Skeletal muscle satellite cell (primary cell): ENCODE results near the gene RPS6KA1.

Experiments used
- H3K27me3 ChIP-seq: 2 replicates; pipeline ENCODE4 v1.7.0; 2013; ENCODE audit warnings: low read length; ENCODE audit not compliant: control insufficient read depth, insufficient read depth
- H3K36me3 ChIP-seq: 2 replicates; pipeline ENCODE4 v1.7.0; 2013; ENCODE audit warnings: mild to moderate bottlenecking, control low read depth, low read length; ENCODE audit not compliant: insufficient read depth
- H3K4me1 ChIP-seq: 2 replicates; pipeline ENCODE4 v1.7.0; 2013; ENCODE audit warnings: low read length; ENCODE audit not compliant: control insufficient read depth, insufficient read depth
- H3K4me2 ChIP-seq: 2 replicates; pipeline ENCODE4 v1.7.0; 2013; ENCODE audit warnings: mild to moderate bottlenecking, low read length
- H3K4me3 ChIP-seq: 2 replicates; pipeline ENCODE4 v1.7.0; 2013; ENCODE audit warnings: low read length
- H3K9ac ChIP-seq: 2 replicates; pipeline ENCODE4 v1.7.0; 2013; ENCODE audit warnings: mild to moderate bottlenecking, low read depth, low read length, moderate library complexity
- H3K9me3 ChIP-seq: replicated peaks from 2 replicates; pipeline ENCODE4 v1.7.0; 2013; ENCODE audit warnings: mild to moderate bottlenecking, control low read depth, low read length

RPS6KA1 gene

GRCh38 chr1:26543462-26543861 is 13.9 kb downstream of the RPS6KA1 start:
- Histone ChIP-seq H3K4me2 (no peak overlapping the region), H3K27me3 (no peaks in the 10 kb centered on the region), H3K9me3 (no peaks in the 10 kb centered on the region), H3K4me1 (peaks cover 4% of the 10 kb centered on the region), H3K9ac (no peak overlapping the region), H3K4me3 (no peak overlapping the region), H3K36me3 (no peaks in the 10 kb centered on the region)

- Histone ChIP-seq H3K9me3 (no peaks in the 10 kb centered on the region), H3K4me3 (no peak overlapping the region), H3K4me1 (peaks cover 4% of the 10 kb centered on the region), H3K4me2 (no peak overlapping the region), H3K9ac (no peak overlapping the region), H3K27me3 (no peaks in the 10 kb centered on the region), H3K36me3 (no peaks in the 10 kb centered on the region)
Measured at GRCh38 chr1:26544126-26544525, 14.6 kb downstream of the RPS6KA1 start.

DNA sequence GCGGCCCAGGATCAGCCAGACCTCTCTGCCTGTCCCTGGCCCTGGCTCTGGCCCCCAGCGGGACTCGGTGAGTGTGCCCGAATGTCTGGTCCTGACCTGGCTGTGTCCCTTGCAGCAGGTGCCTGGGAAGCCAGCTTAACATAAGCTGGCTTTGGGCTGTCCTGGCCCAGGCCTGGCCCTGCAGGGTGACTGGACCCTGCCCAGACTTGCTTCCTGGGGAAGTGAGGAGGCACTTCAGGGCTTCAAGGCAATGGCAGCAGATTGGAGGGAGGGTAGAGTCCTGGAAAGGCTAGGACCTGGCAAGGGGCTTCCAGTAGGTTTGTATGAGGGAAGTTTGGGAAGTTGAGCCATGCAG is 16.4 kb downstream of the RPS6KA1 start:
- Histone ChIP-seq H3K9ac (no peak overlapping the region), H3K4me3 (no peak overlapping the region), H3K36me3 (no peaks in the 10 kb centered on the region), H3K4me1 (peaks cover 4% of the 10 kb centered on the region), H3K9me3 (no peaks in the 10 kb centered on the region), H3K27me3 (no peaks in the 10 kb centered on the region), H3K4me2 (no peak overlapping the region)

GRCh38 chr1:26546375-26546774 is 16.8 kb downstream of the RPS6KA1 start:
- H3K9me3 ChIP-seq: no peaks in the 10 kb centered on the region
- H3K4me3 ChIP-seq: no peak overlapping the region
- H3K36me3 ChIP-seq: no peaks in the 10 kb centered on the region
- H3K4me1 ChIP-seq: peaks cover 4% of the 10 kb centered on the region
- H3K4me2 ChIP-seq: no peak overlapping the region
- H3K9ac ChIP-seq: no peak overlapping the region
- no peaks in the 10 kb centered on the region for H3K27me3 ChIP-seq

GRCh38 chr1:26546819-26547218 is 17.3 kb downstream of the RPS6KA1 start:
- H3K4me3 ChIP-seq: no peak overlapping the region
- H3K27me3 ChIP-seq: no peaks in the 10 kb centered on the region
- H3K9ac ChIP-seq: no peak overlapping the region
- no peaks in the 10 kb centered on the region for H3K36me3 ChIP-seq
- H3K9me3 ChIP-seq: no peaks in the 10 kb centered on the region
- peaks cover 3% of the 10 kb centered on the region for H3K4me1 ChIP-seq
- H3K4me2 ChIP-seq: no peak overlapping the region

DNA sequence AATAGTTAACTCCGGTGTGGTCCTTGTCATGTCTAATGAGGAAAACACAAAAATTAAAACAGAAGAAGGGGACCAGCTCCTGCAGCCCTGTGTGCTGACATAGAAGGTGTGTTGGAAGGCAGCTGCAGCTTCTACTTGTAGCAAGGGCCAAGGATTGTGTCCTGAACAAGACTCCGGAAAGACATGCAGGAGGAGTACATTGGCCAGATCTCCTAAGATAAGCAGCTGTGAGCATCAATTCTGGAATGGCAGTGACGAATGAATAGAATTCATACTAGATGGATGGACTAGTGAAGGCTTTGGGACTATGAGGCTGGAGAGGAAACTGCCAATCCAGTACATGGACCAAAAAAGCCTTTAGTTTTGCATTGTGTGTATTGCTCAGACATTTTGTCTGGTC is 19.3 kb downstream of the RPS6KA1 start:
- no peaks in the 10 kb centered on the region for H3K4me1 ChIP-seq
- no peak overlapping the region for H3K4me2 ChIP-seq
- H3K9me3 ChIP-seq: no peaks in the 10 kb centered on the region
- no peaks in the 10 kb centered on the region for H3K36me3 ChIP-seq
- H3K4me3 ChIP-seq: no peak overlapping the region
- no peak overlapping the region for H3K9ac ChIP-seq
- no peaks in the 10 kb centered on the region for H3K27me3 ChIP-seq

GRCh38 chr1:26550946-26551345 is 21.4 kb downstream of the RPS6KA1 start:
- Histone ChIP-seq H3K4me1 (peaks cover 6% of the 10 kb centered on the region), H3K36me3 (no peaks in the 10 kb centered on the region), H3K9ac (no peak overlapping the region)

DNA sequence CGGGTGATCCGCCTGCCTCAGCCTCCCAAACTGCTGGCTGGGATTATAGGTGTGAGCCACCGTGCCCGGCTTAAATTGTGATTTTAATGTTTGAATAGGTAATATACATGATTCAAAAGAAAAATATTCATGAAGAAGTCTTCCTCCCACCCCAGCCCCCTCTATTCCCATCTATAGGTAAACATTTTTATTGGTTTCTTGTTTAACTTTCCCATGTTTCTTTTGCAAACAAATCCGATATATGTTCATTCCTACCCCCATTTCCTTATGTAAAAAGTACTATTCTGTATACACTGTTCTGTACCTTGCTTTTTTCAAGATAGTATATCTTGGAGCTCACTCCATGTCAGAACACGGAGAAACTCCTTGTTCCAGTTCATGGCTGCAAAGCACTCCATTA is 23.2 kb downstream of the RPS6KA1 start:
- Histone ChIP-seq H3K9me3 (no peaks in the 10 kb centered on the region), H3K4me1 (peaks cover 9% of the 10 kb centered on the region), H3K9ac (no peak overlapping the region), H3K27me3 (no peaks in the 10 kb centered on the region), H3K4me2 (no peak overlapping the region), H3K4me3 (no peak overlapping the region), H3K36me3 (no peaks in the 10 kb centered on the region)

More at GRCh38 chr1:26550946-26551345, 21.4 kb downstream of the RPS6KA1 start:
- Histone ChIP-seq H3K27me3 (no peaks in the 10 kb centered on the region), H3K4me2 (no peak overlapping the region), H3K9me3 (no peaks in the 10 kb centered on the region), H3K4me3 (no peak overlapping the region)

DNA sequence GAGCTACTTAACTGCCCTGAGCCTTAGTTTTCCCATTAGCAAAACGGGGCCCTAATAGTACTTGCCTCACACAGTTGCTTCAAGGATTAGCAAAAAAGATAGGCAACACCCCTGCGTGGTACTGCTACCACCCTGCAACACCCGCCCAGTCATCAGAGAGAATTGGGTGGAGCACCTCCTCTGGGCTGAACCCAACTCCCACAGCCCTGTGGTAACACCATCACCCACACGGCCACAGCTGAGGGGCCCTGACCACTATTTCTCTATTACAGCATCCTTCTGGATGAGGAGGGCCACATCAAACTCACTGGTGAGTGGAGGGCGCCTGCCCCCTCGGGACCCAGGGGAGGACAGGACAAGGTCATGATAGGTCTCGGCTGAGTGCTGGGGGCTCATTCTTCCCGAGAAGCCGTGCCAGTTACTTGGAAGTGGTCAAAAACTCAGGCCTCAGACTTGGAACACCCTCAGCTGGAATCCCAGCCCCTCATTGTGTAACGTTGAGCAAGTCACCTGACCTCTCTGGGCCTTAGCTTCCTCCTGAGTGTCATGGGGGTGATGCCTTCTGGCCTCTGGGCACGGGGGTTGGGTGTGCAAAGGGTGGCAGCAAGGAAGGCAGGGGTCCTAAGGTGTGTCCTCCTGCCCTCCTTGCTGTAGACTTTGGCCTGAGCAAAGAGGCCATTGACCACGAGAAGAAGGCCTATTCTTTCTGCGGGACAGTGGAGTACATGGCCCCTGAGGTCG is 24.6 kb downstream of the RPS6KA1 start:
- H3K9me3 ChIP-seq: no peaks in the 10 kb centered on the region
- H3K9ac ChIP-seq: no peak overlapping the region
- no peak overlapping the region for H3K4me3 ChIP-seq
- H3K36me3 ChIP-seq: no peaks in the 10 kb centered on the region
- no peak overlapping the region for H3K4me2 ChIP-seq
- no peaks in the 10 kb centered on the region for H3K27me3 ChIP-seq
- peaks cover 9% of the 10 kb centered on the region for H3K4me1 ChIP-seq

DNA sequence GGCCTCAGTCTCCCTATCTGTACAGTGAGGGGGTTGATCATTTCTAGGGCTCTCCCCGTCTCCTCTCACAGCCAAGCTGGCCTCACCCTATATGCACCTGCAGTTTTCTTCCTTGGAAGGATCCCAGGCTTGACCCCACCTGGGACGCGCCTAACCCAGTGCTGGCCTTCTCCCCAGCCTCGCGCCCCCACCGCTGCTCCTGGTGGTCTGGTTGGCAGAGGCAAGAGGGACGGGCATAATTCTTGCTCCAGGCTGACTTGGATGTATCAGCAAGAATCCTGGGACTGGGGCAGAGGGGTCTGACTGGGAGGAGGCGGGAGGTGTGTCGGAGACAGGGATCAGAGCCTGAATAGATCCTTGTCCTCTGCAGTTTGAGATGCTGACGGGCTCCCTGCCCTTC is 25.2 kb downstream of the RPS6KA1 start:
- peaks cover 9% of the 10 kb centered on the region for H3K4me1 ChIP-seq
- no peak overlapping the region for H3K9ac ChIP-seq
- H3K4me3 ChIP-seq: no peak overlapping the region
- H3K4me2 ChIP-seq: no peak overlapping the region
- H3K9me3 ChIP-seq: no peaks in the 10 kb centered on the region
- H3K27me3 ChIP-seq: no peaks in the 10 kb centered on the region
- H3K36me3 ChIP-seq: no peaks in the 10 kb centered on the region

- Histone ChIP-seq H3K4me3 (no peak overlapping the region), H3K36me3 (no peaks in the 10 kb centered on the region), H3K9me3 (no peaks in the 10 kb centered on the region), H3K27me3 (no peaks in the 10 kb centered on the region), H3K4me2 (no peak overlapping the region), H3K4me1 (peaks cover 9% of the 10 kb centered on the region), H3K9ac (no peak overlapping the region)
Measured at GRCh38 chr1:26555550-26555981, 26.0 kb downstream of the RPS6KA1 start.

- H3K4me1 ChIP-seq: peaks cover 9% of the 10 kb centered on the region
- H3K36me3 ChIP-seq: no peaks in the 10 kb centered on the region
- H3K9me3 ChIP-seq: no peaks in the 10 kb centered on the region
- no peak overlapping the region for H3K4me3 ChIP-seq
- no peak overlapping the region for H3K4me2 ChIP-seq
- H3K9ac ChIP-seq: no peak overlapping the region
- no peaks in the 10 kb centered on the region for H3K27me3 ChIP-seq
Measured at GRCh38 chr1:26556111-26556510, 26.6 kb downstream of the RPS6KA1 start.
